ENCODE data around the gene NEUROG2. TPM values are rescaled to one million over a fixed set of nuclear protein-coding genes. Genes with fewer than 3 reads are reported as not detected.
"Not testable (repeated sequence)": the region's sequence is repeated elsewhere in the genome, so short reads cannot be mapped to it uniquely, and the experiment has no call there.

NEUROG2 gene
- total RNA-seq, 1 experiment from 2014 or later: not detected

DNA sequence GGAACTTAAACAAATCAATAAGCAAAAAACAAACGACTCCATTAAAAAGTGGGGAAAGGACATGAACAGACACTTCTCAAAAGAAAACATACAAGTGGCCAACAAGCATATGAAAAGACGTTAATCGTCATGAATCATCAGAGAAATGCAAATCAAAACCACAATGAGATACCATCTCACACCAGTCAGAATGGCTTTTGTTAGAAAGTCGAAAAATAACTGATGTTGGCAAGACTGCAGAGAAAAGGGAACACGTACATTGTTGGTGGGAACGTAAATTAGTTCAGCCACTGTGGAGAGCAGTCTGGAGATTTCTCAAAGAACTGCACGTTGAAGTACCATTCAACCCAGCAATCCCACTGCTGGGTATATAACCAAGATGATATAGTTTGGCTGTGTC, 23.7 kb downstream of the NEUROG2 start:
- H3K27ac ChIP-seq: no peak overlapping the region
- no peaks in the 10 kb centered on the region for H3K36me3 ChIP-seq
- no peak overlapping the region for H3K4me3 ChIP-seq
- DNase-seq (ENCODE audit: low read depth in 1 of 2, low spot score in 2 of 2): no peak
- no peaks in the 10 kb centered on the region for H3K4me1 ChIP-seq (replicated peaks)
- no peaks in the 10 kb centered on the region for H3K27me3 ChIP-seq (replicated peaks)
- H3K9me3 ChIP-seq (replicated peaks): no peaks in the 10 kb centered on the region; the same call in 1 of the 2 replicates

- DNase-seq (ENCODE audit: low read depth in 1 of 2, low spot score in 2 of 2); H3K9me3 ChIP-seq (replicated peaks); H3K36me3 ChIP-seq; H3K4me1 ChIP-seq (replicated peaks); H3K4me3 ChIP-seq; H3K27me3 ChIP-seq (replicated peaks); H3K27ac ChIP-seq: not testable (repeated sequence)
These were observed 25.2 kb downstream of the NEUROG2 start for GRCh38 chr4:112490808-112491207.

GRCh38 chr4:112485930-112486329, 30.1 kb downstream of the NEUROG2 start:
- Histone ChIP-seq H3K4me1 (replicated peaks) (no peaks in the 10 kb centered on the region), H3K9me3 (replicated peaks) (peaks cover 3% of the 10 kb centered on the region; the same call in 1 of the 2 replicates), H3K27me3 (replicated peaks) (no peaks in the 10 kb centered on the region), H3K36me3 (no peaks in the 10 kb centered on the region), H3K27ac (no peak overlapping the region), H3K4me3 (no peak overlapping the region)
- no peak for DNase-seq (ENCODE audit: low read depth in 1 of 2, low spot score in 2 of 2)

GRCh38 chr4:112473985-112474384, 42.0 kb downstream of the NEUROG2 start:
- Histone ChIP-seq H3K27me3 (replicated peaks) (no peaks in the 10 kb centered on the region), H3K4me3 (no peak overlapping the region), H3K9me3 (replicated peaks) (no peaks in the 10 kb centered on the region), H3K4me1 (replicated peaks) (no peaks in the 10 kb centered on the region), H3K27ac (no peak overlapping the region), H3K36me3 (no peaks in the 10 kb centered on the region)
- no peak for DNase-seq (ENCODE audit: low read depth in 1 of 2, low spot score in 2 of 2)

DNA sequence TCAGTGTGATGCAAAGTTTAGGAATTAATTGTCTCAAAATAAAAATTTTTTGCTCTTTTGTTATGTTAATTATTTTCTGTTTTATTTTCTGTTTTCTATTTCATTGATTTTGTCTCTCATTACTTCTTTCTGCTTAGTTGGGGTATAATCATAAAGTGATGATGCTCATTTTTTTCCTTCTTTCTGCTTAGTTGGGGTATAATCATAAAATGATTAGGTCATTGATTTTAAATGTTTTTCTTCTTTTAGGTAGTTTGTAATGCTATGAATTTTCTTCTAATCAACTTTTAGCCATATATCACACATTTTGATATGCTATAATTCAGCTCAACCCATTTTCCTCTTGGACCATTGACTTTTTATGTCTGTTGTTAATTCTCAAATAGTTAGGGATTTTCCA, 43.7 kb downstream of the NEUROG2 start:
- no peaks in the 10 kb centered on the region for H3K4me1 ChIP-seq (replicated peaks)
- no peak overlapping the region for H3K27ac ChIP-seq
- no peaks in the 10 kb centered on the region for H3K9me3 ChIP-seq (replicated peaks)
- H3K36me3 ChIP-seq: no peaks in the 10 kb centered on the region
- DNase-seq (ENCODE audit: low read depth in 1 of 2, low spot score in 2 of 2): no peak
- no peak overlapping the region for H3K4me3 ChIP-seq
- no peaks in the 10 kb centered on the region for H3K27me3 ChIP-seq (replicated peaks)

Other genes with a start within 250 kb of the NEUROG2 start
- gene TIFA, start 230.3 kb downstream of the NEUROG2 start, total RNA-seq (2014; rRNA removed; shearing (Covaris generic)): 22.3 and 39.4 TPM in 2 replicates
- gene ALPK1, start 218.8 kb downstream of the NEUROG2 start, total RNA-seq (2014; rRNA removed; shearing (Covaris generic)): 7.0 and 9.6 TPM in 2 replicates
- gene ZGRF1, start 120.7 kb upstream of the NEUROG2 start, total RNA-seq (2014; rRNA removed; shearing (Covaris generic)): 18.3 and 22.3 TPM in 2 replicates
- 42.5 and 50.0 TPM in 2 replicates for gene LARP7, start 121.0 kb upstream of the NEUROG2 start, total RNA-seq (2014; rRNA removed; shearing (Covaris generic))

Measured in SJSA1 (cell line).